ENCODE data around the gene NUDT14.

Gene NUDT14

GRCh38 chr14:105138551-105139111 is 42.5 kb downstream of the NUDT14 start:
- H3K9ac ChIP-seq (ENCODE audit: low read depth, low read length) = no peak overlapping the region

DNA sequence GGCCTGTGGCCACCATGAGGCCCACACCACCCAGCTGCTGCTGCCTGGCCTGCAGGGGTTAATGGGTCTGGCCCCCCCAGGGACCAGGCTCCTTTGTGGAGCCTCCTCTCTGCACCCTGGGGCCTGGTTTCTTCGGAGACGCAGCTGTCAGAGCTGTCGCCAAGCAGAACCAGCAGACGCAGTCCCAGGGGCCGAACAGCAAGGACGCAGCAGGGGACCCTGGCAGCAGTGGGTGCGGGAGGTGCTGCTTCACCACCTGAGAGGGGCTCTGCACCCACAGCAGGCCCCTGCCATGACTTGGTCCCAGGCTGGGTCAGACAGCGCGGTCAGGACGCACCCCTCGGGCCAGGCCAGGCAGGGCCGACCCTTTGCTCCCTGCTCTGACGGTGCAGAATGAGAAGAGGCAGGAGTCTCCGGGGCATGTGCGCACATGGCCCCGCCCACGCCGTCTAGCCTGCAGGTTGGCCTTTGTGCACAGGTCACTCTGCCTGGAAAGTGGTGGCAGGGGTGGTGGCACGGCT is 43.0 kb downstream of the NUDT14 start:
- no peak overlapping the region for H3K4me3 ChIP-seq (ENCODE audit: low read length)

More at GRCh38 chr14:105138551-105139111, 42.5 kb downstream of the NUDT14 start:
- H3K4me1 ChIP-seq (ENCODE audit: control insufficient read depth, insufficient read depth, low read length) = no peaks in the 10 kb centered on the region
- no peak overlapping the region for H3K4me2 ChIP-seq (ENCODE audit: low read length)
- peaks cover 12% of the 10 kb centered on the region for H3K9me3 ChIP-seq (replicated peaks; ENCODE audit: low read length)
- no peak overlapping the region for H3K4me3 ChIP-seq (ENCODE audit: low read length)
- peaks cover 12% of the 10 kb centered on the region for H3K27me3 ChIP-seq (ENCODE audit: control insufficient read depth, insufficient read depth, low read length)
- no peaks in the 10 kb centered on the region for H3K36me3 ChIP-seq (ENCODE audit: insufficient read depth, low read length)

GRCh38 chr14:105137481-105138020 is 43.6 kb downstream of the NUDT14 start:
- Histone ChIP-seq H3K4me2 (ENCODE audit: low read length) (no peak overlapping the region), H3K9ac (ENCODE audit: low read depth, low read length) (no peak overlapping the region), H3K27me3 (ENCODE audit: control insufficient read depth, insufficient read depth, low read length) (peaks cover 22% of the 10 kb centered on the region), H3K4me1 (ENCODE audit: control insufficient read depth, insufficient read depth, low read length) (no peaks in the 10 kb centered on the region), H3K4me3 (ENCODE audit: low read length) (no peak overlapping the region), H3K9me3 (replicated peaks; ENCODE audit: low read length) (peaks cover 12% of the 10 kb centered on the region), H3K36me3 (ENCODE audit: insufficient read depth, low read length) (no peaks in the 10 kb centered on the region)

More for the DNA sequence above, 43.0 kb downstream of the NUDT14 start:
- Histone ChIP-seq H3K9ac (ENCODE audit: low read depth, low read length) (no peak overlapping the region), H3K36me3 (ENCODE audit: insufficient read depth, low read length) (no peaks in the 10 kb centered on the region), H3K9me3 (replicated peaks; ENCODE audit: low read length) (peaks cover 12% of the 10 kb centered on the region), H3K4me1 (ENCODE audit: control insufficient read depth, insufficient read depth, low read length) (no peaks in the 10 kb centered on the region), H3K27me3 (ENCODE audit: control insufficient read depth, insufficient read depth, low read length) (peaks cover 17% of the 10 kb centered on the region), H3K4me2 (ENCODE audit: low read length) (no peak overlapping the region)

DNA sequence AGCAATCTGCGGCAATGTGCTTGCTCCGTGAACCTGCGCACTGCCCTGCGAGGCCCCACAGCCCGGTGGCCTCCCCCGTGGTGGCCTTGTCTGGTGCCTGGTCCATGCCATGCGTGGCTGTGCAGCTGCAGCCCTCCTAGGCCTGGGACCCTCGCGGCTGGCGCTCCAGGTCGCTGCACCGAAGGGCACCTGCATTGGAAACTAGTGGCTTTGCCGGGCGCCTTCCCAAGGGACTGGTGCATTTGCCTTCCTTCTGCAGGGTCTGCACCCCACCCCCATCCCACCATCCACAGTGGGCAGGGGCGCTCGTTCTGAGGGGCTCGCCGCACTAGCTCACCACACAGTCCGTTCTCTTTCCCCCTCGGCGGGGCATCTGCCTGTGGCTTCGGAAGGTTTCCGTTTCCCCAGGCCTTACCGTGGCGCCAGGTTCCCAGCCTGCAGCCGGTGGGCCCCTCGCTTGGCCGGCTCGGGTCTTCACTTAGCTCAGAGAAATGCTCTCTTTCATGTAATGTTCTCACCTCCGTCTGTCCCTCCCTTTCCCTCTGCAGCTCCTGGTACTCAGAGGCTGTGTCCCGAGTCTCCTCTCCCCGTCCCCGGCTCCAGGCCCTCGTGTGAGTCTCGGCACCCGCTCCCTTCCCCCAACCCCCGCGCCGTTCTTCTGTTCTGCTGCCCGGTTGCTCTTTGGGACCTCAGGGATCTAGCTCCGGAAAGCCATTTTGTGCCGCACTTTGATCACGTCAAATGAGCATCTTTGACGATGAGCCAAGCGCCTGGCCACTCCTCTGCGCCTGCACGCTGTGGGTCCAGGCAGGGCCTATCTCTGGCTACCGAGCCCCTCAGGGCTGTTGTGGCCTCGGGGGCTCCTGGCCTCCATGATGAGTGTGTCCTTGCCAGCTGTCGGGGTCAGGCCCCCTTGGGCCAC is 44.5 kb downstream of the NUDT14 start:
- Histone ChIP-seq H3K4me1 (ENCODE audit: control insufficient read depth, insufficient read depth, low read length) (no peaks in the 10 kb centered on the region), H3K4me3 (ENCODE audit: low read length) (no peak overlapping the region), H3K27me3 (ENCODE audit: control insufficient read depth, insufficient read depth, low read length) (peaks cover 22% of the 10 kb centered on the region), H3K36me3 (ENCODE audit: insufficient read depth, low read length) (no peaks in the 10 kb centered on the region), H3K4me2 (ENCODE audit: low read length) (no peak overlapping the region), H3K9me3 (replicated peaks; ENCODE audit: low read length) (peaks cover 12% of the 10 kb centered on the region), H3K9ac (ENCODE audit: low read depth, low read length) (no peak overlapping the region)

DNA sequence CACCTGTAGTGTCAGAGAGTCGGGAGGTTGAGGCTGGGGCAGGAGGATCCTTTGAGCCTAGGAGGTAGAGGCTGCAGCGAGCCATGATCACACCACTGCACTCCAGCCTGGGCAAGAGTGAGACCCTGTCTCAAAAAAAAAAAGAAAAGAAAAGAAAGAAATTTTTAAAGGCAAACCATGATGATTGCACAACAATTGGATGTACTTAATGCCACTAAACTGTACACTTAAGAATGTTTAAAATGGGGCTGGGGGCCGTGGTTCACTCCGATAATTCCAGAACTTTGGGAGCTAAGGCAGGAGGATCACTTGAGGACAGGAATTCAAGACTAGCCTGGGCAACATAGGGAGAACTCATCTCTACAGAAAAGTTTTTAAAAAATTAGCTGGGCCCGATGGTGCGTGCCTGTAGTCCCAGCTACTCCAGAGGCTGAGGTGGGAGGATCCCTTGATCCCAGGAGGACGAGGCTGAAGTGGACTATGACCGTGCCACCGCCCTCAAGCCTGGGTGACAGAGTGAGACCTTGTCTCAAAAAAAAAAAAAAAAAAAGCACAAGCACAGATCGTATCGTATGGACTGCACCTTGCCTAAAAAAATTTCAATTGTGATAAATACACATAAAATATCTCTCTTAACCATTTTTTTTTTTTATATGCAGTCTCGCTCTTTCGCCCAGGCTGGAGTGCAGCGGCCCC is 45.3 kb downstream of the NUDT14 start:
- no peak overlapping the region for H3K4me3 ChIP-seq (ENCODE audit: low read length)
- H3K4me1 ChIP-seq (ENCODE audit: control insufficient read depth, insufficient read depth, low read length) = no peaks in the 10 kb centered on the region
- no peak overlapping the region for H3K4me2 ChIP-seq (ENCODE audit: low read length)
- peaks cover 22% of the 10 kb centered on the region for H3K27me3 ChIP-seq (ENCODE audit: control insufficient read depth, insufficient read depth, low read length)
- H3K9me3 ChIP-seq (replicated peaks; ENCODE audit: low read length) = peaks cover 12% of the 10 kb centered on the region
- no peak overlapping the region for H3K9ac ChIP-seq (ENCODE audit: low read depth, low read length)
- H3K36me3 ChIP-seq (ENCODE audit: insufficient read depth, low read length) = no peaks in the 10 kb centered on the region

GRCh38 chr14:105132921-105133654 is 48.0 kb downstream of the NUDT14 start:
- H3K4me1 ChIP-seq (ENCODE audit: control insufficient read depth, insufficient read depth, low read length) = no peaks in the 10 kb centered on the region
- H3K9me3 ChIP-seq (replicated peaks; ENCODE audit: low read length) = no peaks in the 10 kb centered on the region
- H3K36me3 ChIP-seq (ENCODE audit: insufficient read depth, low read length) = no peaks in the 10 kb centered on the region
- H3K4me3 ChIP-seq (ENCODE audit: low read length) = no peak overlapping the region
- H3K4me2 ChIP-seq (ENCODE audit: low read length) = no peak overlapping the region
- H3K27me3 ChIP-seq (ENCODE audit: control insufficient read depth, insufficient read depth, low read length) = peaks cover 35% of the 10 kb centered on the region
- H3K9ac ChIP-seq (ENCODE audit: low read depth, low read length) = no peak overlapping the region

DNA sequence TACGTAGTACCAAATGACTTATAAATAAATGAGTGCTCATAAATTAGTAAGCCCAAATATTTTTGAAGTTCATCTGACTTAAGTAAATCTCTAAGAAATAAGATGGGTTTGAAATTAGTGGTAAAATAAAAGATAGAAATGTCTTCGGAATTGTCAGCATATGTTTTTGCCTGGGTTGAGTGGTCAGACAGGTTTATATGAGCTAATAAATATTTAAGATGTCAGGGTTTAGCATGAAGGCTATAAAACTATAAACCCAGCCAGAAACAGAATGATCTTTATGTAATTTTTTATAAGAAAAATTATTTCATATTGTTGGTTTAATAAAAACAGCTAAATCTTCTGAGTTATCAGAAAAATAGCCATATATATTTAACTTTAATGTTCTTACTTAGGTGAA is 49.9 kb downstream of the NUDT14 start:
- H3K9ac ChIP-seq (ENCODE audit: low read depth, low read length) = no peak overlapping the region
- no peak overlapping the region for H3K4me2 ChIP-seq (ENCODE audit: low read length)
- H3K36me3 ChIP-seq (ENCODE audit: insufficient read depth, low read length) = no peaks in the 10 kb centered on the region
- no peaks in the 10 kb centered on the region for H3K4me1 ChIP-seq (ENCODE audit: control insufficient read depth, insufficient read depth, low read length)
- H3K4me3 ChIP-seq (ENCODE audit: low read length) = no peak overlapping the region
- no peaks in the 10 kb centered on the region for H3K9me3 ChIP-seq (replicated peaks; ENCODE audit: low read length)
- H3K27me3 ChIP-seq (ENCODE audit: control insufficient read depth, insufficient read depth, low read length) = peaks cover 50% of the 10 kb centered on the region

DNA sequence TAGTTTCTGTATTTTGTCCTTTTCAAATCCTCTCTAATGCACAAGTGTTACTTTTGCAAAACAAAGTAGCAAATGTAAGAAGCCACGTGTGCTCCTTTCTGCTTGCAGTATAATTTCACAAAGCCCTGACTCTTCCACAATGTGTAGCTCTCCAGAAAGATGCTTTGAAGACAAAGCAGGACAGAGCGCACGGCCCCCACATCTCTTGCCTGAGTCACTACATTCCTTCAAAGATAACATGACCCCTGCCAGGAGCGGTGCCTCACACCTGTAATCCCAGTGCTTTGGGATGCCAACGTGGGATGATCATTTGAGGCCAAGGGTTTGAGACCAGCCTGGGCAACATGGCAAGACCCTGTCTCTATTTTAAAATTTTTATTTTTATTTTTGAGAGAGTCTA is 53.1 kb downstream of the NUDT14 start:
- Histone ChIP-seq H3K4me2 (ENCODE audit: low read length) (no peak overlapping the region), H3K36me3 (ENCODE audit: insufficient read depth, low read length) (no peaks in the 10 kb centered on the region), H3K9ac (ENCODE audit: low read depth, low read length) (no peak overlapping the region), H3K4me3 (ENCODE audit: low read length) (no peak overlapping the region), H3K27me3 (ENCODE audit: control insufficient read depth, insufficient read depth, low read length) (peaks cover 60% of the 10 kb centered on the region), H3K9me3 (replicated peaks; ENCODE audit: low read length) (no peaks in the 10 kb centered on the region), H3K4me1 (ENCODE audit: control insufficient read depth, insufficient read depth, low read length) (no peaks in the 10 kb centered on the region)

DNA sequence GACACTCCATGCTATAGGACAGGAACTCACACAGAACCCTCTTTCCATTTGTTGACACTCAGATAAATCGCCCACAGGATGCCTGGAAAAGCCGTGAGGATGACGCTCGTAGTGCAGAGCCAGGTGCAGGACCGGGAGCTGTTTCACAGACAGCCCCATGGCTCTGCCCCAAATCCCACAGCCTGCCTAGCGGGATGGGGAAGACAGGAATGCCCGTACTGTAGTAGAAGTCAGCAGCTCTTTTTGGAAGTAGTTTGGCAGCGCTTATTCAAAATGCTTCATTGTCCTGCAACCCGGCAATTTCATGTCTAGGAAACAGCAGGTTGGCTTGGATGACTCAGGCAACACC is 54.2 kb downstream of the NUDT14 start:
- H3K27me3 ChIP-seq (ENCODE audit: control insufficient read depth, insufficient read depth, low read length) = peaks cover 67% of the 10 kb centered on the region
- no peak overlapping the region for H3K9ac ChIP-seq (ENCODE audit: low read depth, low read length)
- H3K4me3 ChIP-seq (ENCODE audit: low read length) = no peak overlapping the region
- H3K36me3 ChIP-seq (ENCODE audit: insufficient read depth, low read length) = no peaks in the 10 kb centered on the region
- H3K4me1 ChIP-seq (ENCODE audit: control insufficient read depth, insufficient read depth, low read length) = no peaks in the 10 kb centered on the region
- H3K4me2 ChIP-seq (ENCODE audit: low read length) = no peak overlapping the region
- no peaks in the 10 kb centered on the region for H3K9me3 ChIP-seq (replicated peaks; ENCODE audit: low read length)

- Histone ChIP-seq H3K9me3 (replicated peaks; ENCODE audit: low read length) (peaks cover 2% of the 10 kb centered on the region), H3K4me2 (ENCODE audit: low read length) (no peak overlapping the region), H3K4me3 (ENCODE audit: low read length) (no peak overlapping the region), H3K36me3 (ENCODE audit: insufficient read depth, low read length) (no peaks in the 10 kb centered on the region), H3K9ac (ENCODE audit: low read depth, low read length) (no peak overlapping the region), H3K27me3 (ENCODE audit: control insufficient read depth, insufficient read depth, low read length) (peaks cover 72% of the 10 kb centered on the region), H3K4me1 (ENCODE audit: control insufficient read depth, insufficient read depth, low read length) (no peaks in the 10 kb centered on the region)
These were observed 54.8 kb downstream of the NUDT14 start for GRCh38 chr14:105126126-105126980.
